Measurements from ENCODE around the gene CINP. TPM values are rescaled to one million over a fixed set of nuclear protein-coding genes. Genes with fewer than 3 reads are reported as not detected.

Gene CINP
- total RNA-seq, 4 donors from 2014 or later: 16.9 to 34.2 (median 27.3) TPM

DNA sequence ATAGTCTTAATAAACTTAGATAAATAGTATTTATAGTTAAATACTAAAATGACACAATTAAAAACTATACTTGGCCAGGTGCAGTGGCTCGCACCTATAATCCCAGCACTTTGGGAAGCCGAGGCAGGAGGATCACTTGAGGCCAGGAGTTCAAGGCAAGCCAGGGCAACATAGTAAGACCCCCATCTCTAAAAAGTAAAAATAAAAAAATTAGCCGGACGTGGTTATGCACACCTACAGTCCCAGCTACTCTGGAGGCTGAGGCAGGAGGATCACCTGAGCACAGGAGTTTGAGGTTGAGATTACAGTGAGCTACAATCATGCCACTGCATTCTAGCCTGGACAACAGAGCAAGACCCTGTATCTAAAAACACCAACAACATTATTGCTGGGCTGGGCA is 16.0 kb downstream of the CINP start:
- TF ChIP-seq, protein P1, sequence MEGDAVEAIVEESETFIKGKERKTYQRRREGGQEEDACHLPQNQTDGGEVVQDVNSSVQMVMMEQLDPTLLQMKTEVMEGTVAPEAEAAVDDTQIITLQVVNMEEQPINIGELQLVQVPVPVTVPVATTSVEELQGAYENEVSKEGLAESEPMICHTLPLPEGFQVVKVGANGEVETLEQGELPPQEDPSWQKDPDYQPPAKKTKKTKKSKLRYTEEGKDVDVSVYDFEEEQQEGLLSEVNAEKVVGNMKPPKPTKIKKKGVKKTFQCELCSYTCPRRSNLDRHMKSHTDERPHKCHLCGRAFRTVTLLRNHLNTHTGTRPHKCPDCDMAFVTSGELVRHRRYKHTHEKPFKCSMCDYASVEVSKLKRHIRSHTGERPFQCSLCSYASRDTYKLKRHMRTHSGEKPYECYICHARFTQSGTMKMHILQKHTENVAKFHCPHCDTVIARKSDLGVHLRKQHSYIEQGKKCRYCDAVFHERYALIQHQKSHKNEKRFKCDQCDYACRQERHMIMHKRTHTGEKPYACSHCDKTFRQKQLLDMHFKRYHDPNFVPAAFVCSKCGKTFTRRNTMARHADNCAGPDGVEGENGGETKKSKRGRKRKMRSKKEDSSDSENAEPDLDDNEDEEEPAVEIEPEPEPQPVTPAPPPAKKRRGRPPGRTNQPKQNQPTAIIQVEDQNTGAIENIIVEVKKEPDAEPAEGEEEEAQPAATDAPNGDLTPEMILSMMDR (IDR thresholded peaks at IDR 0.05): no peak
- TF ChIP-seq POLR2A (IDR thresholded peaks at IDR 0.05): no peak
- DNase-seq (ENCODE audit: low spot score in 2 of 2): no peak
- 95 to 97% methylated on average over 4 of the region's 4 CpGs for WGBS, 2 donors
- intact Hi-C loops (cut with DNase I; ENCODE audit: low total_unique reads): no loop called here
- H3K4me3 ChIP-seq (ENCODE audit: low read depth, poor library complexity, severe bottlenecking): no peak overlapping the region

DNA sequence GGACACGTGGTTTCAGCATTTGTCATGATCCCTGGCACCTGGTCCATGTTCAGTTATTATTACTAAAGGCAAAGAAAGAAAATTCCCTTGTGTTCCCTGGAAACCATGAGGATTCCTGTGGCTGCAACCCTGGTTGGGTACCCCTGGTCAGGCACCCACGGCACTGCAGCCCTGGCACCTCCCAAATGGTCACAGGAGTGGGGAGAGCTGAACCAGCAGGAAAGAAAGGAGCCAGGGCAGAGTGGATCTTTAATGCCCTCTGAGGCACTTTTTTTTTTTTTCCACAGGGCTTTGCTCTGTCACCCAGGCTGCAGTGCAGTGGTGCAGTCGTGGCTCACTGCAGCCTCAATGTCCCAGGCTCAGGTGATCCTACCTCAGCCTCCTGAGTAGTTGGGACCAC is 17.5 kb downstream of the CINP start:
- WGBS, 2 donors: 72 to 74% methylated on average over 3 of the region's 3 CpGs
- TF ChIP-seq, protein P1 (IDR thresholded peaks at IDR 0.05): no peak
- no peak for TF ChIP-seq POLR2A (IDR thresholded peaks at IDR 0.05)
- no peak overlapping the region for H3K4me3 ChIP-seq (ENCODE audit: low read depth, poor library complexity, severe bottlenecking)
- no peak for DNase-seq (ENCODE audit: low spot score in 2 of 2)
- intact Hi-C loops (cut with DNase I; ENCODE audit: low total_unique reads): no loop called here

DNA sequence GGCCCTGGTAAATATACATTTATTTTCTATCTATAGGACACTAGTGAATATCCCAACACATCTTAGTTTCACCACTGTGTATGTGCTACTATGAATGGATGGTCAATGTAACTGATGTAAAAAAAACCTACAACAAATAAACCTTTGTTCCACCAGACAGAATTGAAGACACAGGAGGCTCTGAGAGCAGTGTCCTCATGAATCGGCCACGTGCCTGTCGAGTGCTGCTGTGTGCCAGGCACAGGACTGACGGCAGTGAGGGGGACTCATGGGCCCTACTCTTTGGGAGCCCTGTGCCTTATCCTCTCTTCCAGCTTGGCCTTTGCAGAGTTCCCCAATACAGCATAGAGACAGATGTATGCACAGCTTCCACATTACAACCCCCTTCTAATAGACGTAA is 18.2 kb downstream of the CINP start:
- TF ChIP-seq, protein P1 (IDR thresholded peaks at IDR 0.05): no peak
- no peak for DNase-seq (ENCODE audit: low spot score in 2 of 2)
- intact Hi-C loops (cut with DNase I; ENCODE audit: low total_unique reads): no loop called here
- WGBS, 2 donors: 82 to 84% methylated on average over 5 of the region's 5 CpGs
- no peak overlapping the region for H3K4me3 ChIP-seq (ENCODE audit: low read depth, poor library complexity, severe bottlenecking)

DNA sequence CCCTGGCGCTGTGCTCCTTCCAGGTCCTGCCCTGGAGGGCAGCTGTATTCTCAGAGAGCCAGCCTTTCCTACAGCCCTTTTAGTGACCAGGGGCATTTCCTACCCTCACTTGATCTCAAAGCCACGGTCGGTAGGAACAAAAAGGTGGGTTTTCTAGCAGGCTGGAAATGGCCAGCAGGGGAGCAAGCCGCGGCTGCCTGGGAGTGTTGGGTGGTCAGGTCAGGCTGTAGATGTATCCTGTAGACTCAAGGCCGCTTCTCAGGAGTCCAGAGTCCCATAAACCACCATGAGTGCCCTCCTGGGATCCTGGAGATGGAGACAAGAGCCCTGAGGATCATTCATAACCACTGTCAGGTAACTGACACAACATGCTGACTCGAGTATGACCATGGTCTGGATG is 18.6 kb downstream of the CINP start:
- TF ChIP-seq, protein P1 (IDR thresholded peaks at IDR 0.05): no peak
- TF ChIP-seq POLR2A (IDR thresholded peaks at IDR 0.05): no peak
- WGBS, 2 donors: 91 to 94% methylated on average over 6 to 7 of the region's 7 CpGs
- DNase-seq (ENCODE audit: low spot score in 2 of 2): no peak
- intact Hi-C loops (cut with DNase I; ENCODE audit: low total_unique reads): no loop called here
- no peak overlapping the region for H3K4me3 ChIP-seq (ENCODE audit: low read depth, poor library complexity, severe bottlenecking)

DNA sequence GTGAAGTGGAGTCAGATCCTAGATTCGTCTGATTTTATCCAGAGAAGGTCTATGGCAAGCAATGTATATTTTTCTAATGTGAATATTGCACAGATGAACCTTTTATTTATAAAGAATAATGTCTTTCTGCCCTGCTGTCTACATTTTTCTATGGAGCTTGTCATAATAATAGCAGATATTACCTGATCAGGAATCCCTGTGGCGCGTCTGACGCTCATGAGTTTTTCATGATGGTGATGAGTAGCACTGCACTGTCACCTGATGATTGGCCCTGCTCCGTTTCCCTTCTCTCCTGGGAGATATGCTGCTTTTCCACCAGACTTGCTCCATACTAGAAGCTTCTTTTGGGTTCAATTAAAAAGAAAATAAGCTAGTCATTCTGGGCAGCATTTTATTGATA is 20.5 kb downstream of the CINP start:
- DNase-seq (ENCODE audit: low spot score in 2 of 2): no peak
- no peak overlapping the region for H3K4me3 ChIP-seq (ENCODE audit: low read depth, poor library complexity, severe bottlenecking)
- intact Hi-C loops (cut with DNase I; ENCODE audit: low total_unique reads): no loop called here
- WGBS, 2 donors: 90 to 92% methylated on average over 5 of the region's 5 CpGs
- TF ChIP-seq, protein P1 (IDR thresholded peaks at IDR 0.05): no peak
- no peak for TF ChIP-seq POLR2A (IDR thresholded peaks at IDR 0.05)

DNA sequence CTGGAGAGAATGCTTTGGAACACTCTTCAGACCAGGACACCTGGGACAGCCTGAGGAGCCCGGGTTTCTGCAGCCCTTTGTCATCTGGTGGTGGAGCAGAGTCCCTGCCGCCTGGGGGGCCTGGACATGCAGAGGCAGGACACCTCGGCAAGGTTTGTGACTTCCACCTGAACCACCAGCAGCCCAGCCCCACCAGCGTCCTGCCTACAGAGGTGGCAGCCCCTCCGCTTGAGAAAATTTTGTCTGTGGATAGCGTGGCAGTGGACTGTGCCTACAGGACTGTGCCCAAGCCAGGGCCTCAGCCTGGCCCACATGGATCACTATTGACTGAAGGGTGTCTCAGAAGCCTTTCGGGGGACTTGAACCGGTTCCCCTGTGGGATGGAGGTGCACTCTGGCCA is 21.1 kb downstream of the CINP start:
- no peak for DNase-seq (ENCODE audit: low spot score in 2 of 2)
- H3K4me3 ChIP-seq (ENCODE audit: low read depth, poor library complexity, severe bottlenecking): no peak overlapping the region
- intact Hi-C loops (cut with DNase I; ENCODE audit: low total_unique reads): no loop called here
- TF ChIP-seq, protein P1 (IDR thresholded peaks at IDR 0.05): no peak
- TF ChIP-seq POLR2A (IDR thresholded peaks at IDR 0.05): no peak
- WGBS, 2 donors: 91 to 92% methylated on average over 4 to 7 of the region's 8 CpGs
